HepG2 (cell line): ENCODE results near the gene AARSD1.
"Not testable (repeated sequence)": the region's sequence is repeated elsewhere in the genome, so short reads cannot be mapped to it uniquely, and the experiment has no call there.

ENCODE experiments used
- CTCF ChIP-seq: sonication (generic); formaldehyde crosslinking; IDR thresholded peaks from 2 replicates; pipeline ENCODE4 v1.5.0; 2020; ENCODE audit warnings: mild to moderate bottlenecking, missing genetic modification reagents, moderate library complexity
- IRF9 ChIP-seq: sonication (generic); formaldehyde crosslinking; IDR thresholded peaks from 2 replicates; pipeline ENCODE4 v1.8.0; 2022; ENCODE audit warnings: missing genetic modification reagents, mild to moderate bottlenecking, borderline replicate concordance
- PHB2 ChIP-seq: fragments of 450-650 bp; IDR thresholded peaks from 2 replicates; pipeline ENCODE4 v1.6.1; 2018; ENCODE audit not compliant: partially characterized antibody
- RBM22 ChIP-seq: fragments of 200-400 bp; formaldehyde crosslinking; optimal IDR thresholded peaks from 2 replicates; pipeline ENCODE3; 2017; ENCODE audit warnings: mild to moderate bottlenecking, low read length, moderate library complexity
- RFX3 ChIP-seq: IDR thresholded peaks from 2 replicates; pipeline ENCODE4 v1.6.1; 2016; ENCODE audit warnings: missing biosample characterization, missing genetic modification reagents
- ZBTB4 ChIP-seq: sonication (generic); formaldehyde crosslinking; IDR thresholded peaks from 2 replicates; pipeline ENCODE4 v1.4.0; 2020; ENCODE audit warnings: missing genetic modification reagents, mild to moderate bottlenecking, borderline replicate concordance
- ZBTB8A ChIP-seq: sonication (generic); formaldehyde crosslinking; IDR thresholded peaks from 2 replicates; pipeline ENCODE4 v1.4.0; 2020; ENCODE audit warnings: mild to moderate bottlenecking, low read depth, missing genetic modification reagents, borderline replicate concordance
- ZNF350 ChIP-seq: sonication (generic); formaldehyde crosslinking; IDR thresholded peaks from 2 replicates; pipeline ENCODE4 v1.4.0; 2020; ENCODE audit warnings: mild to moderate bottlenecking, low read depth, missing genetic modification reagents, borderline replicate concordance
- ZNF552 ChIP-seq: sonication (generic); formaldehyde crosslinking; IDR thresholded peaks from 2 replicates; pipeline ENCODE4 v1.9.0; 2022; ENCODE audit warnings: missing genetic modification reagents, mild to moderate bottlenecking, borderline replicate concordance

GRCh38 chr17:42919522-42920077 lies 44.7 kb downstream of the AARSD1 start:
- not testable (repeated sequence) for TF ChIP-seq RBM22; ZNF350 (CRISPR knock-in tag); CTCF (CRISPR knock-in tag); PHB2; RFX3 (CRISPR knock-in tag); IRF9 (CRISPR knock-in tag); ZBTB8A (CRISPR knock-in tag); ZBTB4 (CRISPR knock-in tag); ZNF552 (CRISPR knock-in tag)
